Right lobe of liver (tissue), 6 donors: Measurements from ENCODE around the gene CHRND. TPM values are rescaled to one million over a fixed set of nuclear protein-coding genes. Genes with fewer than 3 reads are reported as not detected.

Experiments
- ATAC-seq, 4 donors: fragments of 200-7000 bp; cut with Tn5 transposase; one replicate each; pipeline ENCODE4 v1.9.1; 2020; ENCODE audit warnings: mild to moderate bottlenecking in 4 of 4, moderate library complexity in 4 of 4
- DNase-seq, 3 donors: peaks; one replicate each; pipeline ENCODE4 v3.0.0-alpha.2; 2020
- H3K27ac ChIP-seq, 3 donors: fragments of 200-600 bp; one replicate each; pipeline ENCODE4 v1.8.0; 2022
- H3K27me3 ChIP-seq, 2 donors: fragments of 200-600 bp; one replicate each; pipeline ENCODE4 v1.8.0; 2022
- H3K36me3 ChIP-seq, 4 donors: fragments of 200-600 bp; sonication (generic) in 1 of 4; one replicate each; pipeline versions ENCODE4 v1.5.1 to v1.8.0; 2017 to 2022; ENCODE audit warnings: control low read depth in 1 of 4
- H3K4me1 ChIP-seq, 4 donors: fragments of 200-600 bp; sonication (generic) in 1 of 4; one replicate each; pipeline versions ENCODE4 v1.5.1 to v1.8.0; 2017 to 2022; ENCODE audit warnings: control low read depth in 1 of 4
- H3K4me3 ChIP-seq, 3 donors: fragments of 200-600 bp; one replicate each; pipeline ENCODE4 v1.8.0; 2022
- H3K9me3 ChIP-seq, 4 donors: fragments of 200-600 bp; sonication (generic) in 1 of 4; one replicate each; pipeline versions ENCODE4 v1.5.1 to v1.8.0; 2017 to 2022; ENCODE audit warnings: control low read depth in 1 of 4
- CTCF ChIP-seq, 4 donors: fragments of 200-600 bp in 3 of 4; fragments of 450-650 bp in 1 of 4; IDR thresholded peaks; one replicate each; pipeline versions ENCODE4 v1.5.1 to v1.8.0; 2016 to 2022; ENCODE audit warnings: antibody characterized with exemption in 4 of 4, mild to moderate bottlenecking in 2 of 4
- POLR2A ChIP-seq: fragments of 450-650 bp; IDR thresholded peaks from one replicate; pipeline ENCODE4 v1.6.1; 2017; ENCODE audit warnings: antibody characterized with exemption, mild to moderate bottlenecking
- WGBS: methylation state at CpG from one replicate; pipeline ENCODE4 v1.1.6; 2018; ENCODE audit warnings: low coverage, low lambda C conversion rate; ENCODE audit not compliant: insufficient coverage; ENCODE audit errors: missing lambda C conversion rate; 5-methylcytosine and 5-hydroxymethylcytosine counted together
- intact Hi-C, 2 donors: fragments of 100-400 bp; cut with DNase I; formaldehyde crosslinking; loops; one replicate each; pipeline versions ENCODE4 v1.11.2 to v1.14.1; 2022
- total RNA-seq, 6 experiments: library from RNA; depleted of rRNA in 2 of 6; stranded (reverse); fragments of >200 nt in 2 of 6; fragmentation: NEBNext Ultra II Directional in 3 of 6; extraction: Animal tissue kit (Norgen Biotek cat#: 25700) in 3 of 6; gene quantifications; one replicate each; pipeline versions ENCODE4 v1.1.0 to v1.2.4, GENCODE V29; 2016 to 2023
- donor health status: DM: no; HTN: yes; CAD: no.
- donor health status: DM: no; HTN: no; CAD: no.
- donor health status: DM: no; HTN: no; CAD: no.
- donor health status: DM: no; HTN: yes; CAD: no.
- donor health status: DM: no; HTN: yes; CAD: no.

CHRND gene
- total RNA-seq, 6 experiments from 2014 or later: not detected

- no peaks in the 10 kb centered on the region for H3K9me3 ChIP-seq
- H3K4me3 ChIP-seq: no peak overlapping the region
- H3K27me3 ChIP-seq: no peaks in the 10 kb centered on the region
- H3K27ac ChIP-seq: no peak overlapping the region
- no peaks in the 10 kb centered on the region for H3K4me1 ChIP-seq
- no peaks in the 10 kb centered on the region for H3K36me3 ChIP-seq
- intact Hi-C loops: no loop called here
- DNase-seq (peak in 1 of 3 donors; percentile 33), ATAC-seq (no peak)
- TF ChIP-seq CTCF (IDR thresholded peaks at IDR 0.05) (no peak), POLR2A (no peak)
- 75% methylated on average over 4 of the region's 13 CpGs for WGBS
Measured at GRCh38 chr2:232533944-232534710, 8.2 kb downstream of the CHRND start.

GRCh38 chr2:232534940-232535651 lies 9.1 kb downstream of the CHRND start:
- Histone ChIP-seq H3K27ac (no peak overlapping the region), H3K4me1 (no peaks in the 10 kb centered on the region), H3K9me3 (no peaks in the 10 kb centered on the region), H3K36me3 (no peaks in the 10 kb centered on the region), H3K4me3 (no peak overlapping the region), H3K27me3 (no peaks in the 10 kb centered on the region)
- DNase-seq: peak in 1 of 3 donors; percentile 34
- intact Hi-C loops: no loop called here
- no peak for ATAC-seq
- 56% methylated on average over 10 of the region's 14 CpGs for WGBS
- TF ChIP-seq POLR2A: no peak
- TF ChIP-seq CTCF (IDR thresholded peaks at IDR 0.05): no peak

- Histone ChIP-seq H3K27me3 (no peaks in the 10 kb centered on the region), H3K36me3 (no peaks in the 10 kb centered on the region), H3K4me3 (no peak overlapping the region), H3K4me1 (no peaks in the 10 kb centered on the region), H3K27ac (no peak overlapping the region), H3K9me3 (no peaks in the 10 kb centered on the region)
- ATAC-seq: no peak
- peak in 1 of 3 donors; percentile 19 for DNase-seq
- TF ChIP-seq POLR2A (no peak), CTCF (IDR thresholded peaks at IDR 0.05) (no peak)
- intact Hi-C loops: no loop called here
- 50% methylated on average over 1 of the region's 5 CpGs for WGBS
Measured at GRCh38 chr2:232535761-232536530, 10.0 kb downstream of the CHRND start.

- DNase-seq (peak in 1 of 3 donors; percentile 54), ATAC-seq (peak in 2 of 4 donors; percentile 18 to 23)
- no peak overlapping the region for H3K27ac ChIP-seq
- H3K36me3 ChIP-seq: no peaks in the 10 kb centered on the region
- no peaks in the 10 kb centered on the region for H3K27me3 ChIP-seq
- TF ChIP-seq CTCF (IDR thresholded peaks at IDR 0.05): peak in 3 of 4 donors; percentile 8 to 24 (median 17)
- no peak for TF ChIP-seq POLR2A
- WGBS: no CpG with 5 or more reads among the region's 5 CpGs
- intact Hi-C loops: no loop called here
- H3K4me1 ChIP-seq: no peaks in the 10 kb centered on the region
- no peak overlapping the region for H3K4me3 ChIP-seq
- H3K9me3 ChIP-seq: no peaks in the 10 kb centered on the region
Measured at GRCh38 chr2:232537079-232537478, 11.1 kb downstream of the CHRND start.
